ENCODE measurements around the gene PTPRG. TPM values are rescaled to one million over a fixed set of nuclear protein-coding genes. Genes with fewer than 3 reads are reported as not detected.

The PTPRG gene
- total and polyA plus RNA-seq, 2 experiments from 2014 or later = 15.2 to 45.7 TPM

GRCh38 chr3:61897848-61898247 is 336.5 kb downstream of the PTPRG start:
- H3K27me3 ChIP-seq = no peaks in the 10 kb centered on the region
- H3K9me3 ChIP-seq (ENCODE audit: low read depth) = no peaks in the 10 kb centered on the region
- TF ChIP-seq, protein P1, sequence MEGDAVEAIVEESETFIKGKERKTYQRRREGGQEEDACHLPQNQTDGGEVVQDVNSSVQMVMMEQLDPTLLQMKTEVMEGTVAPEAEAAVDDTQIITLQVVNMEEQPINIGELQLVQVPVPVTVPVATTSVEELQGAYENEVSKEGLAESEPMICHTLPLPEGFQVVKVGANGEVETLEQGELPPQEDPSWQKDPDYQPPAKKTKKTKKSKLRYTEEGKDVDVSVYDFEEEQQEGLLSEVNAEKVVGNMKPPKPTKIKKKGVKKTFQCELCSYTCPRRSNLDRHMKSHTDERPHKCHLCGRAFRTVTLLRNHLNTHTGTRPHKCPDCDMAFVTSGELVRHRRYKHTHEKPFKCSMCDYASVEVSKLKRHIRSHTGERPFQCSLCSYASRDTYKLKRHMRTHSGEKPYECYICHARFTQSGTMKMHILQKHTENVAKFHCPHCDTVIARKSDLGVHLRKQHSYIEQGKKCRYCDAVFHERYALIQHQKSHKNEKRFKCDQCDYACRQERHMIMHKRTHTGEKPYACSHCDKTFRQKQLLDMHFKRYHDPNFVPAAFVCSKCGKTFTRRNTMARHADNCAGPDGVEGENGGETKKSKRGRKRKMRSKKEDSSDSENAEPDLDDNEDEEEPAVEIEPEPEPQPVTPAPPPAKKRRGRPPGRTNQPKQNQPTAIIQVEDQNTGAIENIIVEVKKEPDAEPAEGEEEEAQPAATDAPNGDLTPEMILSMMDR (IDR thresholded peaks at IDR 0.05; ENCODE audit: low read depth, low read length) = no peak
- peaks cover 28% of the 10 kb centered on the region for H3K4me1 ChIP-seq (ENCODE audit: low read depth)
- H3K4me3 ChIP-seq = no peak overlapping the region
- no peak for DNase-seq (ENCODE audit: low read depth in 1 of 2, low spot score in 1 of 2)
- H3K27ac ChIP-seq = no peak overlapping the region
- H3K36me3 ChIP-seq = no peaks in the 10 kb centered on the region

DNA sequence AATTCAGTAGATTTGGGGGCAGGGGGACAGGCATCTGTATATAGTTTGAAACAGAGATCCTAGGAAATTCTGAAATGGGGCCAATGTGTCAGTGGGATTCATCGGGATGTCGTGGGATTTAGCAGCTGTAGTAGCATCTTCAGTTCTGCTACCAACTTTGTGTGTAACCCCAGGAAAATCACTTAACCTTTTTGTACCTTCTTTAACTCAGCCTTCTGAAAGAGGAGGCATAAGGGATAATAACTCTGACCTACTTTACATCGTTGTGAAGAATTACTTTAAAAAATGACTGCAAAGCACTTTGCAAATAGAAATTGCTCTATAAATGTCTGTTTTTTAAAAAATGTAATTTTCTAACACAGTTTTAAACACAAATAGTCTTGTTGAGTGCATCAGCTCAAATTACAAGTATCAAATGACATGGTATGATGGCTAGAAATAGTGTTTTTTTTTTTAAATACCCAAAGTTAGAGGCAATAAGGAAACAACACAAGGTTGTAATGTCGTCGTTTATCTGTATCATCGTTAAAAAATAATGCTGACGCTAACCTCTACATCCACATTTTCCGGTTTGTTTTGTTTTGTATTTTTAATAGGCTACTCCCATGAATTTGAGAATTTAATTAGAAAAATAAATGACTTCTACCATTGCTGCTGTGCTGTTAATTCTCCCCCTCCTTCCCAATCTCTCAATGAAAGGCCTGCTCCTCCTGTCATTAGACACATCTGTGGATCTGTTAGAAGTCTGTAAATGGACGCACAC is 338.5 kb downstream of the PTPRG start:
- Histone ChIP-seq H3K9me3 (ENCODE audit: low read depth) (no peaks in the 10 kb centered on the region), H3K4me1 (ENCODE audit: low read depth) (peaks cover 28% of the 10 kb centered on the region), H3K27ac (no peak overlapping the region), H3K36me3 (no peaks in the 10 kb centered on the region), H3K4me3 (no peak overlapping the region), H3K27me3 (no peaks in the 10 kb centered on the region)
- DNase-seq (ENCODE audit: low read depth in 1 of 2, low spot score in 1 of 2) = no peak
- TF ChIP-seq, protein P1 (IDR thresholded peaks at IDR 0.05; ENCODE audit: low read depth, low read length) = no peak

- Histone ChIP-seq H3K4me3 (no peak overlapping the region), H3K4me1 (ENCODE audit: low read depth) (peaks cover 27% of the 10 kb centered on the region), H3K27ac (no peak overlapping the region), H3K9me3 (ENCODE audit: low read depth) (no peaks in the 10 kb centered on the region), H3K36me3 (no peaks in the 10 kb centered on the region), H3K27me3 (no peaks in the 10 kb centered on the region)
- TF ChIP-seq, protein P1 (IDR thresholded peaks at IDR 0.05; ENCODE audit: low read depth, low read length) = no peak
- no peak for DNase-seq (ENCODE audit: low read depth in 1 of 2, low spot score in 1 of 2)
These were observed 340.1 kb downstream of the PTPRG start for GRCh38 chr3:61901496-61901895.

GRCh38 chr3:61901986-61902385 is 340.6 kb downstream of the PTPRG start:
- H3K4me1 ChIP-seq (ENCODE audit: low read depth) = peaks cover 27% of the 10 kb centered on the region
- no peak overlapping the region for H3K4me3 ChIP-seq
- TF ChIP-seq, protein P1 (IDR thresholded peaks at IDR 0.05; ENCODE audit: low read depth, low read length) = no peak
- H3K36me3 ChIP-seq = no peaks in the 10 kb centered on the region
- DNase-seq (ENCODE audit: low read depth in 1 of 2, low spot score in 1 of 2) = no peak
- H3K9me3 ChIP-seq (ENCODE audit: low read depth) = no peaks in the 10 kb centered on the region
- no peak overlapping the region for H3K27ac ChIP-seq
- no peaks in the 10 kb centered on the region for H3K27me3 ChIP-seq

GRCh38 chr3:61903074-61903473 is 341.7 kb downstream of the PTPRG start:
- Histone ChIP-seq H3K27ac (peak overlapping the region; percentile 81), H3K36me3 (no peaks in the 10 kb centered on the region), H3K4me1 (ENCODE audit: low read depth) (peaks cover 27% of the 10 kb centered on the region), H3K4me3 (no peak overlapping the region), H3K27me3 (no peaks in the 10 kb centered on the region), H3K9me3 (ENCODE audit: low read depth) (no peaks in the 10 kb centered on the region)
- peak in 1 of 2 donors; percentile 9 for DNase-seq (ENCODE audit: low read depth in 1 of 2, low spot score in 1 of 2)
- TF ChIP-seq, protein P1 (IDR thresholded peaks at IDR 0.05; ENCODE audit: low read depth, low read length) = no peak
